ENCODE results near the gene METTL16. TPM values are rescaled to one million over a fixed set of nuclear protein-coding genes. Genes with fewer than 3 reads are reported as not detected.

Gene METTL16
- total RNA-seq, 1 donor from 2014 or later, result 22.9 TPM

DNA sequence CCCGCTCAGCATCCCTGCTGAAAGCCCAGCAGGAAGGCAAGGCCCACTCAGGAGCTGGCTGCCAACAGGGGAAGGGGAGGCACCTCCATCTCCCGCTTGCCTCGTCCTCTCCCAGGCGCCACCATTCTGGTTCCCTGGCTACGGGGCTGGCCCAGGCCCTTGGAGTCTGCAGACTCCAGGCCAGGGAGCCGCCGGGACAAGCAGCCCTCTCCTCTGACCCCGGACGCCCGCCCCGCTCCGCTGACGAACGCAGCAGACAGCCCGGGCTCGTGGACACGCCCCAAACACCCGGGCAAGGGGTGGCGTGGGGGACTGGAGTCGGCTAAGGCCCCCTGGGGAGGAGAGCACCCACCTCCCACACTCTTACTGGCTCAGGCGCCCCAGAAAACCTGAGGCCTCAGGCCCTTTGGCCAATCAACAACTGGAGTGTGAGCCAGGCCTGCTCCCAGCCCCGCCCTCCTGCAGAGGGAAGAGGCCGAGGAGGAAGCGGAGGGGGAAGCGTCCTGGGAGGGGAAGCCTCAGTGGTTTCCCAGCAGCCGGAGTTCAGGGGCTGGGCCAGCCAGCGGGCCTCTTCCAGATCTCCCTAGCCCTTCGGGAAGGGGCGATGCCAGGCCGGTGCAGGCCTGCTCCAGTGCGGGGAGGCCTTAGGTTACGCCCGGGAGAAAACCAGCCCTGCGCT, 115.0 kb downstream of the METTL16 start:
- H3K27ac Mint-ChIP-seq (ENCODE audit: unreplicated experiment), result peak overlapping the region; percentile 98
- DNase-seq (ENCODE audit: extremely low spot score, unreplicated experiment), result peak; percentile 94
- no peaks in the 10 kb centered on the region for H3K9me3 Mint-ChIP-seq (ENCODE audit: unreplicated experiment)
- TF ChIP-seq, protein P1, sequence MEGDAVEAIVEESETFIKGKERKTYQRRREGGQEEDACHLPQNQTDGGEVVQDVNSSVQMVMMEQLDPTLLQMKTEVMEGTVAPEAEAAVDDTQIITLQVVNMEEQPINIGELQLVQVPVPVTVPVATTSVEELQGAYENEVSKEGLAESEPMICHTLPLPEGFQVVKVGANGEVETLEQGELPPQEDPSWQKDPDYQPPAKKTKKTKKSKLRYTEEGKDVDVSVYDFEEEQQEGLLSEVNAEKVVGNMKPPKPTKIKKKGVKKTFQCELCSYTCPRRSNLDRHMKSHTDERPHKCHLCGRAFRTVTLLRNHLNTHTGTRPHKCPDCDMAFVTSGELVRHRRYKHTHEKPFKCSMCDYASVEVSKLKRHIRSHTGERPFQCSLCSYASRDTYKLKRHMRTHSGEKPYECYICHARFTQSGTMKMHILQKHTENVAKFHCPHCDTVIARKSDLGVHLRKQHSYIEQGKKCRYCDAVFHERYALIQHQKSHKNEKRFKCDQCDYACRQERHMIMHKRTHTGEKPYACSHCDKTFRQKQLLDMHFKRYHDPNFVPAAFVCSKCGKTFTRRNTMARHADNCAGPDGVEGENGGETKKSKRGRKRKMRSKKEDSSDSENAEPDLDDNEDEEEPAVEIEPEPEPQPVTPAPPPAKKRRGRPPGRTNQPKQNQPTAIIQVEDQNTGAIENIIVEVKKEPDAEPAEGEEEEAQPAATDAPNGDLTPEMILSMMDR (IDR thresholded peaks at IDR 0.05), result no peak
- peak overlapping the region; percentile 61 for H3K4me3 Mint-ChIP-seq (ENCODE audit: unreplicated experiment)
- H3K4me1 Mint-ChIP-seq (ENCODE audit: unreplicated experiment), result peaks cover 51% of the 10 kb centered on the region
- H3K27me3 Mint-ChIP-seq (ENCODE audit: unreplicated experiment), result no peaks in the 10 kb centered on the region
- no peaks in the 10 kb centered on the region for H3K36me3 Mint-ChIP-seq (ENCODE audit: unreplicated experiment)

DNA sequence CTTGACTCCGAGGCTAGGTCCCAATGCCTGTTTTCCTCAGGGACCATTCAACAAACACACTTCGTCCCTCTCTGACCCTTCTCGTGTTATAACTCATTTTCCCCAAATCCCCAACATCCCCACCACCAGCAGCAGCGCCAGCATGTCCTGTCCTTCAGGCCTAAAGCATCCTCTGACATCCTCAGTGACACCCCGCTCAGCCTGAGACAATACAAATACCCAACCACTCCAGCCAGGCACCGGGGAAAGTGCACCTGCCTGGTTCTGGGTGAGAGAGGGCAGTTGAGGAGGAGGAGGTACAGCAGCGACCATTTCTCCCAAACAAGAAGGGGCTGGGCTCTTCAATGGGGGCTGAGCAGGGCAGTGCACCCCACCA, 115.5 kb downstream of the METTL16 start:
- peaks cover 53% of the 10 kb centered on the region for H3K4me1 Mint-ChIP-seq (ENCODE audit: unreplicated experiment)
- H3K27me3 Mint-ChIP-seq (ENCODE audit: unreplicated experiment), result no peaks in the 10 kb centered on the region
- no peaks in the 10 kb centered on the region for H3K9me3 Mint-ChIP-seq (ENCODE audit: unreplicated experiment)
- DNase-seq (ENCODE audit: extremely low spot score, unreplicated experiment), result no peak
- H3K36me3 Mint-ChIP-seq (ENCODE audit: unreplicated experiment), result no peaks in the 10 kb centered on the region
- H3K27ac Mint-ChIP-seq (ENCODE audit: unreplicated experiment), result peak overlapping the region; percentile 98
- H3K4me3 Mint-ChIP-seq (ENCODE audit: unreplicated experiment), result peak overlapping the region; percentile 61
- TF ChIP-seq, protein P1 (IDR thresholded peaks at IDR 0.05), result no peak

DNA sequence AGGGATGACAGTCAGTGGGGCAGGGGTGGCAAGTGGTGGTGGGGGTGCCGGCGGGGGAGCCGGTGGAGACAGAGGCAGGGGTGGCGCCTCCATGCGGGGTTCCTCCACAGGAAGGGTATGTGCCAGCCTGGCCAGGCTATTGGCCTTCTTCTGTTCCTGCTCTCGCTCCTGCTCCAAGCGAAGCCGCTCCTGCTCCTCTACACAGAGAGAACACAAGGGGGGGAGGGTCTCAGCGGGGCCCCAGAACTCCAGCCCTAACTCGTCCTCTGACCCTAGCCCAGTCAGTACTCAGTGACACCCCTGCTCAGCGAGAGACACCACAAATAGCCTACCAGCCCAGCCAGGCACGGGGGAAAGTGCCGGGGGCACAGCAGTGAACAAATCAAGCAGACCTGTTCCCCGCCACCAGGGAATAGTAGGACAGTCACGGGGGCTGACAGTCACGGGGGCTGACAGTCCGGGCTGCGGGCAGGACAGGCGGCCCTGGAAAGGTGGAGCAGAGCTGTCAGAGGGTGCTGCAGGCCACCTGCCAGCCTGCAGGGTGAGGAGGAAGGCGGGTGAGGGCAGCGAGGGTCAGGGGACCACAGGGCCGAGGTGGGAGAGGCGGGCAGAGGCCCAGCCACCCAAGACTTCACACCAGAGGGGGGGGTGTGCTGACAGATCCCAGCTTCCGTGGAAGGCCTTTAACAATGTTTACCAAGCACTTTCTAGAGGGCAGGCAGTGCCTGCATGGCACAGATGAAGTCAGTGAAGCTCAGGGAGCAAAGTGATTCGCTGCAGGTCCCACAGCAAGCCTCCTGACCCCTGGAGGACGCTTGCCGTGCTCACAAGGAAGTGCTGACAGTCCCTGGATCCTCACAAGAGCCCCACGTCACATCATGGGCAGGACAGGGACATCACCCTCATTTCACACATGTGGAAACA, 116.2 kb downstream of the METTL16 start:
- TF ChIP-seq, protein P1 (IDR thresholded peaks at IDR 0.05), result no peak
- H3K36me3 Mint-ChIP-seq (ENCODE audit: unreplicated experiment), result no peaks in the 10 kb centered on the region
- H3K4me1 Mint-ChIP-seq (ENCODE audit: unreplicated experiment), result peaks cover 55% of the 10 kb centered on the region
- H3K27ac Mint-ChIP-seq (ENCODE audit: unreplicated experiment), result peak overlapping the region; percentile 98
- DNase-seq (ENCODE audit: extremely low spot score, unreplicated experiment), result no peak
- H3K9me3 Mint-ChIP-seq (ENCODE audit: unreplicated experiment), result no peaks in the 10 kb centered on the region
- H3K27me3 Mint-ChIP-seq (ENCODE audit: unreplicated experiment), result no peaks in the 10 kb centered on the region
- peak overlapping the region; percentile 61 for H3K4me3 Mint-ChIP-seq (ENCODE audit: unreplicated experiment)

DNA sequence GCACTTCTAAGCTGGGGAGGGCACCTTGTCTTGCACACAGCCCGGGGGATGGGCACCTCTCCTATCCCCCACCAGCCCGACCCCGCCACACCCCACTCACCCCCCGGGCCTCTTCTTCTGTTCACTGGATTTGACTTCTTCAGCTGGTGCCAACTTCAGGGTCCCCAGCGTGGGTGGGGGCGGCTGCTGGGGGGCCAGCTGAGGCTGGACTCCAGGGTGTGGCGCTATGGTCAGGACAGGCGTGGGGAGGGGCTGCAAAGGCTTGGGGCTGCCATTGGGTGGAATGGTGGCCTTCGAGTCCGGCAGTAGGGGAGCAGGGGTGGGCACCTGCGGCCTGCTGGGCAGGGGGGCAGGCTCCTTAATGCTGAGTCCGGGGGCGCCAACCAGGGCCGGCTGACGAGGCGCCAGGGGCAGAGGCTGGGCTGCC, 116.9 kb downstream of the METTL16 start:
- H3K4me1 Mint-ChIP-seq (ENCODE audit: unreplicated experiment), result peaks cover 55% of the 10 kb centered on the region
- H3K4me3 Mint-ChIP-seq (ENCODE audit: unreplicated experiment), result peak overlapping the region; percentile 58
- DNase-seq (ENCODE audit: extremely low spot score, unreplicated experiment), result no peak
- H3K27ac Mint-ChIP-seq (ENCODE audit: unreplicated experiment), result peak overlapping the region; percentile 76
- TF ChIP-seq, protein P1 (IDR thresholded peaks at IDR 0.05), result no peak
- no peaks in the 10 kb centered on the region for H3K27me3 Mint-ChIP-seq (ENCODE audit: unreplicated experiment)
- H3K36me3 Mint-ChIP-seq (ENCODE audit: unreplicated experiment), result peaks cover 2% of the 10 kb centered on the region
- no peaks in the 10 kb centered on the region for H3K9me3 Mint-ChIP-seq (ENCODE audit: unreplicated experiment)
